Measurements from ENCODE around the gene UBA1. TPM values are rescaled to one million over a fixed set of nuclear protein-coding genes. Genes with fewer than 3 reads are reported as not detected.

Gene UBA1
- total RNA-seq, 1 donor from 2014 or later, result 170 TPM

DNA sequence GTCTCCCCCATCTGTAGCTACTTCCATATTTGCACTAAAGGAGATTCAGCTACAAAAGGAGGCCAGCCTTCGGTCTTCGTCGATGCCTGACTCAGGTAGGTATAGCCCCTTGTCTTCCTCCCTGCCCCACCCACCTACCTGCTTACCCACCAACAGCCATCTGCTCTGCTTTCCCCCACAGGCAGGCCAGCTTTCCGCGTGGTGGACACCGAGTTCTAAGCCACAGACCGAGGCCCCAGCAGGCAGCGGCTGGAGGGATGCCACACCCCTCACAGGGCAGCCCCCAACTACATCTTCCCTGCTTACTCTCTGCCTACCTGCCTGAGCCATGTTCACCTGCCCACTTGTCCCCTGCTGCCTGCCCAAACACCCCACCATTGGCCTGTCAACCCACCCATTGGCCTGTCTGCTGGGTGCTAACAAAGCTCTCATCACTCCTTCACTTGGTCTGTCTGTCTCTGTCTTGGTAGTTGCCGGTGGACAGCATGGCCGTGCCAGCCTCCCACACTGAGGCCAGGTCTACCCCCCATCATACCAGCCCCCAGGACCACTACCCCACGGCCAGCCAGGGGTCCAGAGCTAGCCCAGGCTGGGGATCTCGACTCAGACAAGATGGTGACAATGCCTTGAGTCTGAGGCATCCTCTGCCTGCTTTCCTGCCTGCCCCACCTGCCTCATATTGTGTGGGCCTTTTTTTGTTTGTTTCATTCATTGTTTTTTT, 35.1 kb downstream of the UBA1 start:
- peaks cover 3% of the 10 kb centered on the region for H3K36me3 ChIP-seq (ENCODE audit: control insufficient read depth, insufficient read depth, low read length)
- peaks cover 2% of the 10 kb centered on the region for H3K27me3 ChIP-seq (ENCODE audit: control insufficient read depth, insufficient read depth, low read length)
- TF ChIP-seq, protein P1, sequence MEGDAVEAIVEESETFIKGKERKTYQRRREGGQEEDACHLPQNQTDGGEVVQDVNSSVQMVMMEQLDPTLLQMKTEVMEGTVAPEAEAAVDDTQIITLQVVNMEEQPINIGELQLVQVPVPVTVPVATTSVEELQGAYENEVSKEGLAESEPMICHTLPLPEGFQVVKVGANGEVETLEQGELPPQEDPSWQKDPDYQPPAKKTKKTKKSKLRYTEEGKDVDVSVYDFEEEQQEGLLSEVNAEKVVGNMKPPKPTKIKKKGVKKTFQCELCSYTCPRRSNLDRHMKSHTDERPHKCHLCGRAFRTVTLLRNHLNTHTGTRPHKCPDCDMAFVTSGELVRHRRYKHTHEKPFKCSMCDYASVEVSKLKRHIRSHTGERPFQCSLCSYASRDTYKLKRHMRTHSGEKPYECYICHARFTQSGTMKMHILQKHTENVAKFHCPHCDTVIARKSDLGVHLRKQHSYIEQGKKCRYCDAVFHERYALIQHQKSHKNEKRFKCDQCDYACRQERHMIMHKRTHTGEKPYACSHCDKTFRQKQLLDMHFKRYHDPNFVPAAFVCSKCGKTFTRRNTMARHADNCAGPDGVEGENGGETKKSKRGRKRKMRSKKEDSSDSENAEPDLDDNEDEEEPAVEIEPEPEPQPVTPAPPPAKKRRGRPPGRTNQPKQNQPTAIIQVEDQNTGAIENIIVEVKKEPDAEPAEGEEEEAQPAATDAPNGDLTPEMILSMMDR (IDR thresholded peaks at IDR 0.05; ENCODE audit: insufficient read depth, low read length, poor library complexity, severe bottlenecking), result no peak
- no peak overlapping the region for H3K4me3 ChIP-seq (ENCODE audit: low read depth, low read length)
- DNase-seq (ENCODE audit: low read depth), result no peak

DNA sequence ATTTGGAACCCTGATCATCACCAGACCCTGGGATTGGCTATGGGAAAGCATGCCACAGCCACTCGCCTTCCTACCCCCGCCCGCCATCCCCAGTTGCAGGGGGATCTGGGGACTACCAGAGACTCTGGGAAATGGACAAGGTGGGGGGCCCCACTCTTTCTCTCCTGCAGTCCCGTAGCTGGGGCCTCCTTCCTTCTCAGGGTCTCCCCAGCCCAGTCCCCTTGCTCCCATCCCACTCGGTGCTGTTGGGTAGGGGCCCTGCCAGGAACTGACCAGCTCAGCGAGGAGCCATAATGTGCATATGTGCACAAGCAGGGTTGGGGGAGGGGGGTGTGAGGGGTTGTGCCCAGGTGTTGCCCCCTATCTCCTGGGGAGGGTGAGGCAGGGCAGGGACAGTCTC, 35.8 kb downstream of the UBA1 start:
- Histone ChIP-seq H3K4me3 (ENCODE audit: low read depth, low read length) (no peak overlapping the region), H3K27me3 (ENCODE audit: control insufficient read depth, insufficient read depth, low read length) (peaks cover 2% of the 10 kb centered on the region), H3K36me3 (ENCODE audit: control insufficient read depth, insufficient read depth, low read length) (peaks cover 3% of the 10 kb centered on the region)
- no peak for DNase-seq (ENCODE audit: low read depth)
- TF ChIP-seq, protein P1 (IDR thresholded peaks at IDR 0.05; ENCODE audit: insufficient read depth, low read length, poor library complexity, severe bottlenecking), result no peak

DNA sequence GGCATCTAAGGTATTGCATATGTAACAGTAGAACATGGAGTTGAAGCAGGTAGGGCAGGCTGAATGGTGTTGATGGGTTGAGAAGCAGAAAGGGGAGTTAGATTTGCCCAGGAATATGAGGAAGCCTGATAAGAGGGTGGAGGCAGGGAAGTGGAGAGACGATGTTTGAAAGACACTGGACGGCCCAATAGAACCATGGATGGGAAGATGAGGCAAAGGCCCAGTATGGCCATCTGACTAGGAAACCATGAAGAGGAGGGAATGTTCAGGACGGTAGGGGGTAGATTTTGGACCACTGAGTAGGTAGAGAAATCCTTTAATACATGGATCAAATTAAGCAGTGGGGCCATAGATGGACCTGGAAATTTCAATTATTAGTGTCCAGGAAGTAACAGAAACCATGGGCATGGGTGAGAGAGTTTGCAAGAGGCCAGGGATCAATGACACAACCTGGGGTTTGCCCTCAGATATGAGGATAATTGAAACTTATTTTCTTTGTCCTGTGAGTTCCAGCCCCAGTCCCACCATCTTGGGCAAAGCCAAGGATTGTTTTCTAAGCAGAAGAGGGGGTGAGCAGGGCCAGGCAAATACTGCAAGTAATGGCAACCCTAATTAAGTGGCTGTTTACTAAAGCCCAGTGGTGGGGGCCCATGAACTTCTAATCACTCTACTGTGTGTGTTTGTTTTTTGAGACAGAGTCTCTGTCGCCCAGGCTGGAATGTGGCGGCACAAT, 36.7 kb downstream of the UBA1 start:
- TF ChIP-seq, protein P1 (IDR thresholded peaks at IDR 0.05; ENCODE audit: insufficient read depth, low read length, poor library complexity, severe bottlenecking), result no peak
- H3K4me3 ChIP-seq (ENCODE audit: low read depth, low read length), result no peak overlapping the region
- peaks cover 3% of the 10 kb centered on the region for H3K36me3 ChIP-seq (ENCODE audit: control insufficient read depth, insufficient read depth, low read length)
- H3K27me3 ChIP-seq (ENCODE audit: control insufficient read depth, insufficient read depth, low read length), result peaks cover 2% of the 10 kb centered on the region
- DNase-seq (ENCODE audit: low read depth), result no peak

DNA sequence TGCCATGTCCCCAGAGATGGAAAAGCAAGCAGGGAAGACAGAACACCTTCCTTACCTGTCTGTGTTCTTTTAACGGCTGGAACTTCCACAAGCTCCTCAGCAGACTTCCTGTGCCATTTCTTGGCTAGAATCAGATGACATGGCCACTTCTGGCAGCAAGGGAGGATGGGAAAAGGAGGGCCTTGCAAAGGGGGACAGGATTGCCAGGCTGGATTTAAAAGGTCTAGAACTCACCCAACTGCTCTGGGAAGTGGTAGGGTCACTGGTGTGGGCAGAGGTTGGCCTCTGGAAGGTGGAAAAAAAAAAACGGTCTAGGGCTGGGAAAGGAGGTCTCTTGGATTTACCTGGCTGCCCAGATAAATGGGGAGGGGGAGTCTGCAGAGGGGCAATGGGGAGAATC, 37.5 kb downstream of the UBA1 start:
- Histone ChIP-seq H3K36me3 (ENCODE audit: control insufficient read depth, insufficient read depth, low read length) (peaks cover 3% of the 10 kb centered on the region), H3K4me3 (ENCODE audit: low read depth, low read length) (no peak overlapping the region), H3K27me3 (ENCODE audit: control insufficient read depth, insufficient read depth, low read length) (peaks cover 2% of the 10 kb centered on the region)
- DNase-seq (ENCODE audit: low read depth), result no peak
- TF ChIP-seq, protein P1 (IDR thresholded peaks at IDR 0.05; ENCODE audit: insufficient read depth, low read length, poor library complexity, severe bottlenecking), result no peak

DNA sequence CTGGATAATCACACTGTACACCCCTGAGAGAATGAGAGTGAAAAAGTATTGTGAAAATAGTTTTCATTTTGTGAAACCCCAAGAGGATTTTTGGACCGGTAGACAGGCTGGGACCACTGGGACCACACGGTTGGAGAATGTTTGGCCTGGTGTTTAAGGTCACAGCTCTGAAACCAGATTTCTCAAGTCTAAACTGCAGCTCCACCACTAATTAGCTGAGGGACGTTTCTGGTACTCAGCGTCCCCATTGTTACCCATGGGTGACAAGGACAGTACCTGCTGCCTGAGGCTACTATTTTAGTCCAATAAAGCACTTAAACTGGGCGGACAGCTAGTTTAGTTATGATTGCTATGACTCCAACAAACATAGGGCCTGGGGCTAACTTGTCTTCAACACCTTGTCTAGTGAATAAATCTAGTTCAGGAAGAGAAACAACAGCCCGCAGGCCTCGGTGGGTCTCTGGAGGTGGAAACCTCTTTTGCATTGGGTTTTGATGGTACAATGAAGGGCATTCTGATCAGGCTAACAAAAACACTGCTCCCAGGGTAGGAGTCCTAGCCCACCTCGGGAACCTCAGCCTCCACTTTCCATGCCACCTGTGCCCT, 38.7 kb downstream of the UBA1 start:
- peak overlapping the region; percentile 51 for H3K4me3 ChIP-seq (ENCODE audit: low read depth, low read length)
- TF ChIP-seq, protein P1 (IDR thresholded peaks at IDR 0.05; ENCODE audit: insufficient read depth, low read length, poor library complexity, severe bottlenecking), result no peak
- no peak for DNase-seq (ENCODE audit: low read depth)
- peaks cover 1% of the 10 kb centered on the region for H3K36me3 ChIP-seq (ENCODE audit: control insufficient read depth, insufficient read depth, low read length)
- H3K27me3 ChIP-seq (ENCODE audit: control insufficient read depth, insufficient read depth, low read length), result peaks cover 2% of the 10 kb centered on the region
